ENCODE data around the gene IRF1.
"Not testable (repeated sequence)": the region's sequence is repeated elsewhere in the genome, so short reads cannot be mapped to it uniquely, and the experiment has no call there.

IRF1 gene

GRCh38 chr5:132459983-132460838, 30.4 kb downstream of the IRF1 start:
- DNase-seq, result no peak

- DNase-seq, result no peak
These were observed 31.3 kb downstream of the IRF1 start for GRCh38 chr5:132459031-132459982.

GRCh38 chr5:132458651-132459030, 31.9 kb downstream of the IRF1 start:
- DNase-seq, result no peak

- DNase-seq, result no peak
These were observed 32.4 kb downstream of the IRF1 start for GRCh38 chr5:132458226-132458560.

- peak; percentile 69 for DNase-seq
These were observed 33.0 kb downstream of the IRF1 start for GRCh38 chr5:132457371-132458225.

GRCh38 chr5:132456987-132457361, 33.6 kb downstream of the IRF1 start:
- no peak for DNase-seq

- peak; percentile 64 for DNase-seq
These were observed 34.1 kb downstream of the IRF1 start for GRCh38 chr5:132456296-132456986.

- DNase-seq, result no peak
These were observed 34.9 kb downstream of the IRF1 start for GRCh38 chr5:132455614-132456115.

GRCh38 chr5:132454361-132454760, 36.2 kb downstream of the IRF1 start:
- DNase-seq, result no peak

- DNase-seq, result no peak
These were observed 39.2 kb downstream of the IRF1 start for GRCh38 chr5:132451387-132451786.

GRCh38 chr5:132449060-132449459, 41.5 kb downstream of the IRF1 start:
- DNase-seq, result no peak

- no peak for DNase-seq
These were observed 43.4 kb downstream of the IRF1 start for GRCh38 chr5:132447196-132447595.

- no peak for DNase-seq
These were observed 44.0 kb downstream of the IRF1 start for GRCh38 chr5:132446621-132447020.

GRCh38 chr5:132445930-132446329, 44.6 kb downstream of the IRF1 start:
- DNase-seq, result no peak

GRCh38 chr5:132445640-132445923, 45.0 kb downstream of the IRF1 start:
- no peak for DNase-seq

- DNase-seq, result no peak
These were observed 45.5 kb downstream of the IRF1 start for GRCh38 chr5:132444841-132445639.

GRCh38 chr5:132444061-132444460, 46.5 kb downstream of the IRF1 start:
- DNase-seq, result no peak

- no peak for DNase-seq
These were observed 51.0 kb downstream of the IRF1 start for GRCh38 chr5:132439521-132440089.

GRCh38 chr5:132438917-132439316, 51.7 kb downstream of the IRF1 start:
- no peak for DNase-seq

GRCh38 chr5:132438267-132438645, 52.3 kb downstream of the IRF1 start:
- DNase-seq, result not testable (repeated sequence)

GRCh38 chr5:132437604-132438266, 52.8 kb downstream of the IRF1 start:
- DNase-seq, result no peak
